ENCODE data around the gene ALDH1L1. TPM values are rescaled to one million over a fixed set of nuclear protein-coding genes. Genes with fewer than 3 reads are reported as not detected.

Gene ALDH1L1
- total RNA-seq, 4 donors from 2014 or later = 43.5 to 108 (median 69.0) TPM

GRCh38 chr3:126061301-126062032 lies 118.9 kb downstream of the ALDH1L1 start:
- no peak for ATAC-seq
- in situ Hi-C loops (cut with MboI; ENCODE audit: low sequenced_read_pairs in 4 of 4) (no loop called here), intact Hi-C loops (cut with DNase I; ENCODE audit: low total_unique reads) (no loop called here)
- H3K27me3 ChIP-seq = no peaks in the 10 kb centered on the region
- TF ChIP-seq CTCF (IDR thresholded peaks at IDR 0.05 in 4 of 5, conservative IDR thresholded peaks at IDR 0.05 in 1 of 5) = no peak
- no peak for TF ChIP-seq POLR2A (IDR thresholded peaks at IDR 0.05)
- H3K9me3 ChIP-seq = no peaks in the 10 kb centered on the region
- peaks cover 29 to 35% of the 10 kb centered on the region in 2 donors for H3K4me1 ChIP-seq
- no peak overlapping the region for H3K27ac ChIP-seq
- H3K4me3 ChIP-seq = no peak overlapping the region
- no peak for DNase-seq
- H3K36me3 ChIP-seq = peaks cover 0 to 3% of the 10 kb centered on the region in 2 donors

- Histone ChIP-seq H3K27me3 (no peaks in the 10 kb centered on the region), H3K4me1 (peaks cover 33 to 36% of the 10 kb centered on the region in 2 donors), H3K36me3 (no peaks in the 10 kb centered on the region), H3K4me3 (no peak overlapping the region), H3K9me3 (no peaks in the 10 kb centered on the region), H3K27ac (peak overlapping the region in 1 of 4 donors; percentile 32)
- in situ Hi-C loops (cut with MboI; ENCODE audit: low sequenced_read_pairs in 4 of 4) = no loop called here
- ATAC-seq = no peak
- DNase-seq = no peak
- no peak for TF ChIP-seq POLR2A (IDR thresholded peaks at IDR 0.05)
- no peak for TF ChIP-seq CTCF (IDR thresholded peaks at IDR 0.05 in 4 of 5, conservative IDR thresholded peaks at IDR 0.05 in 1 of 5)
- intact Hi-C loops (cut with DNase I; ENCODE audit: low total_unique reads) = no loop called here
Measured at GRCh38 chr3:126060613-126061145, 119.7 kb downstream of the ALDH1L1 start.

- no peaks in the 10 kb centered on the region for H3K27me3 ChIP-seq
- H3K4me1 ChIP-seq = peaks cover 33 to 36% of the 10 kb centered on the region in 2 donors
- no peaks in the 10 kb centered on the region for H3K36me3 ChIP-seq
- ATAC-seq (no peak), DNase-seq (no peak)
- H3K4me3 ChIP-seq = no peak overlapping the region
- peak overlapping the region in 2 of 4 donors; percentile 20 to 74 for H3K27ac ChIP-seq
- no peak for TF ChIP-seq CTCF (IDR thresholded peaks at IDR 0.05 in 4 of 5, conservative IDR thresholded peaks at IDR 0.05 in 1 of 5)
- TF ChIP-seq POLR2A (IDR thresholded peaks at IDR 0.05) = no peak
- intact Hi-C loops (cut with DNase I; ENCODE audit: low total_unique reads) = no loop called here
- in situ Hi-C loops (cut with MboI; ENCODE audit: low sequenced_read_pairs in 4 of 4) = no loop called here
- no peaks in the 10 kb centered on the region for H3K9me3 ChIP-seq
Measured at GRCh38 chr3:126058666-126059065, 121.7 kb downstream of the ALDH1L1 start.

- peak overlapping the region; percentile 27 to 76 (median 69) for H3K27ac ChIP-seq
- in situ Hi-C loops (cut with MboI; ENCODE audit: low sequenced_read_pairs in 4 of 4) = no loop called here
- ATAC-seq = no peak
- H3K27me3 ChIP-seq = no peaks in the 10 kb centered on the region
- no peaks in the 10 kb centered on the region for H3K36me3 ChIP-seq
- TF ChIP-seq CTCF (IDR thresholded peaks at IDR 0.05 in 4 of 5, conservative IDR thresholded peaks at IDR 0.05 in 1 of 5) (no peak), POLR2A (IDR thresholded peaks at IDR 0.05) (no peak)
- intact Hi-C loops (cut with DNase I; ENCODE audit: low total_unique reads) = no loop called here
- peaks cover 33 to 36% of the 10 kb centered on the region in 2 donors for H3K4me1 ChIP-seq
- no peak overlapping the region for H3K4me3 ChIP-seq
- no peaks in the 10 kb centered on the region for H3K9me3 ChIP-seq
- no peak for DNase-seq
Measured at GRCh38 chr3:126057936-126058335, 122.5 kb downstream of the ALDH1L1 start.
